Measurements from ENCODE around the gene MKNK2. TPM values are rescaled to one million over a fixed set of nuclear protein-coding genes. Genes with fewer than 3 reads are reported as not detected.

Gene MKNK2
- total and polyA plus RNA-seq, 10 donors: 88.2 to 389 (median 220) TPM

- Histone ChIP-seq H3K27me3 (replicated peaks in 1 of 7) (no peaks in the 10 kb centered on the region), H3K36me3 (no peaks in the 10 kb centered on the region), H3K4me1 (peaks cover 45 to 86% (median 65%) of the 10 kb centered on the region in 6 donors), H3K9me3 (no peaks in the 10 kb centered on the region), H3K4me3 (peak overlapping the region; percentile 51 to 79 (median 64)), H3K27ac (peak overlapping the region; percentile 98 to 100 (median 98))
- intact Hi-C loops (cut with DNase I; ENCODE audit: low total_unique reads): no loop called here
- 0 to 4% (median 2%) methylated on average over 12 to 50 of the region's 50 CpGs for WGBS, 5 donors
- peak; percentile 100 for DNase-seq
- peak; percentile 80 to 96 (median 91) for TF ChIP-seq POLR2AphosphoS5 (IDR thresholded peaks at IDR 0.05)
- TF ChIP-seq POLR2A (IDR thresholded peaks at IDR 0.05): no peak
- TF ChIP-seq CTCF (IDR thresholded peaks at IDR 0.05 in 8 of 11, conservative IDR thresholded peaks at IDR 0.05 in 3 of 11): peak in 1 of 11 experiments; percentile 18
These were observed 10.7 kb upstream of the MKNK2 start for GRCh38 chr19:2061495-2062388.

- H3K4me1 ChIP-seq: peaks cover 48 to 94% (median 71%) of the 10 kb centered on the region in 6 donors
- H3K27ac ChIP-seq: peak overlapping the region; percentile 98 to 100 (median 98)
- H3K36me3 ChIP-seq: no peaks in the 10 kb centered on the region
- H3K9me3 ChIP-seq: no peaks in the 10 kb centered on the region
- TF ChIP-seq CTCF (IDR thresholded peaks at IDR 0.05 in 8 of 11, conservative IDR thresholded peaks at IDR 0.05 in 3 of 11): no peak
- peak in 2 of 3 donors; percentile 12 to 81 for TF ChIP-seq POLR2A (IDR thresholded peaks at IDR 0.05)
- peak in 2 of 3 donors; percentile 95 for TF ChIP-seq POLR2AphosphoS5 (IDR thresholded peaks at IDR 0.05)
- WGBS, 5 donors: 0 to 1% (median 0%) methylated on average over 4 to 55 of the region's 55 CpGs
- peak overlapping the region; percentile 39 to 79 (median 64) for H3K4me3 ChIP-seq
- H3K27me3 ChIP-seq (replicated peaks in 1 of 7): no peaks in the 10 kb centered on the region
- intact Hi-C loops (cut with DNase I; ENCODE audit: low total_unique reads): no loop called here
- DNase-seq: peak; percentile 94
These were observed 9.9 kb upstream of the MKNK2 start for GRCh38 chr19:2060884-2061494.

GRCh38 chr19:2059422-2060201 is 8.6 kb upstream of the MKNK2 start:
- no peaks in the 10 kb centered on the region for H3K27me3 ChIP-seq (replicated peaks in 1 of 7)
- intact Hi-C loops (cut with DNase I; ENCODE audit: low total_unique reads): no loop called here
- H3K36me3 ChIP-seq: no peaks in the 10 kb centered on the region
- peak; percentile 85 for DNase-seq
- peak overlapping the region in 6 of 8 donors; percentile 39 to 79 (median 64) for H3K4me3 ChIP-seq
- peaks cover 62 to 96% (median 82%) of the 10 kb centered on the region in 6 donors for H3K4me1 ChIP-seq
- peak in 2 of 3 donors; percentile 48 to 58 for TF ChIP-seq POLR2AphosphoS5 (IDR thresholded peaks at IDR 0.05)
- TF ChIP-seq POLR2A (IDR thresholded peaks at IDR 0.05): no peak
- no peak for TF ChIP-seq CTCF (IDR thresholded peaks at IDR 0.05 in 8 of 11, conservative IDR thresholded peaks at IDR 0.05 in 3 of 11)
- WGBS, 5 donors: 56 to 78% (median 72%) methylated on average over 15 to 24 of the region's 24 CpGs
- H3K9me3 ChIP-seq: no peaks in the 10 kb centered on the region
- H3K27ac ChIP-seq: peak overlapping the region; percentile 98 to 100 (median 98)
